COLO668 (cell line): ENCODE results near the gene SLC4A5.

ENCODE experiments used
- DNase-seq: peaks from one replicate; lab custom pipeline; 2025; ENCODE audit not compliant: unreplicated experiment; lab: John Stamatoyannopoulos, UW

Gene SLC4A5

DNA sequence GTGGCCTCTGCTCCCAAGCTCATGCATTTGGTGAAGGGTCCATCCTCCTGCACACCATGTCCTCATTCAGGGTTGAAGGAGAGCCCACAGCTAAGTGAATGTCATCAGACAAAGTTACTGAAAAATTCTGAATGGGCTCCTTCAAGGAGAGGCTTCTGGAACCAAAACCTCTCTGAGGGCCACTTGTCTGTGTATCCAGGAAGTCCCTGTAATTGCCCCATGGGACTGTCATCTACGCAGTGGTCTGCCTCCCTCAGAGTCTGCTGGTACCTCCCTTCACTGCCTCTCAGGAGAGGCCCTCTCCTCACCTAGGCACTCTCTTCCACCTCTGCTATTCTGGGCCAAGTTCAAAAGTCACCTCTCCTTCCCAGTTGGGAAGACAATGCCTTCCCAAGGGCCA lies 68.0 kb downstream of the SLC4A5 start:
- no peak for DNase-seq

DNA sequence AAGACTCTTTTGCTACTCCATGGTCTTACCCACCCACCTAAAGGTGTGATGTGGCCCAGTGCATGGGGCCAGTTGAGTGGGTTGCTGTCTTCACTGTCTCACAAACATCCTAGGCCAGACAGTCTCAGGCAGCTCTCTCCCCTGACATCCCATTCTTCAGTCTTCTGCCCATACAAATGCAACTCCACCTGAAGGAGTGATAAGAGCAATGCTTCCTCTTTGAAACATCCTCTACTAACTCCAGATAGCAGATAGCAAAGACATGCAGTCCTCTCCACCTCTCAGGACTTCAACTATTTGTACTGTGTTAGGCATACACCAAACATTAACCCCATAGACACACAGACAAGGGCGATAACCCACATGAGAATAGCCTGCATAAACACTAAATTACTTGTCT lies 73.5 kb downstream of the SLC4A5 start:
- DNase-seq: no peak

DNA sequence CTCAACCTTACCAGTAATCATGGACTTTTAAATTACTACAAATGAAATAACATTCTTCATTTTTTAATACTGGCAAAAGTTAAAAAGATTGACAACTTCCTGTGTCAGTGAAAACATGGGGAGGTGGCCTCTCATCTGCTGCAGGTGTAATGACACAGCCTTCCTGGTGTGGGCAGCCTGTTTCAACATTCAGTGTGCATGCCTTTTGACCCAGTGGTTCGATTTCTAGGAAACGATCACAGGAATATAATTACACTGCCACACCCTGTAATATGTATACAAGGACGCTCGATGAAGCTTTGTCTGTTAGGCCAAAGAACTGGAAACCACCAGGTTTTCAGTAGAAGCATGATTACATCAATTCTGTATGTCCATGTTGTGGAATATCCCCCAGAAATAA lies 76.1 kb downstream of the SLC4A5 start:
- peak; percentile 48 for DNase-seq

GRCh38 chr2:74264281-74264680 lies 78.9 kb downstream of the SLC4A5 start:
- DNase-seq: no peak

DNA sequence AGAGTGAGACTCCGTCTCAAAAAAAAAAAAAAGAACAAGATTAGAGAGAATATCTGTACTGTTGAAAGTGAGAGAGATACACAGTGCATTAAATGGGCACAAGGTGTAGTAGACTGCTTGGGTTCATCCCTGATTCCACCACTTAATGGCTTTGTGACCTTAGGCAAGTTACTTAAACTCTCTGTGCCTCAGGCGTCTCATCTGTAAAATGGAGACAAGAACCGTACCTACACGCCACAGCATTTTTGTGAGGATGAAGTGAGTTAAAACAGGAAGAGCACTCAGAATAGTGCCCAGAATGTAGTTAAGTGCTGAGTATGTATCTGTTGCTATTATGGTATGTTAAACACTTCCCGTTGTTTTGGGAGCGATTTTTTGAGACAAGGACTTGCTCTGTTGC lies 80.5 kb downstream of the SLC4A5 start:
- no peak for DNase-seq

DNA sequence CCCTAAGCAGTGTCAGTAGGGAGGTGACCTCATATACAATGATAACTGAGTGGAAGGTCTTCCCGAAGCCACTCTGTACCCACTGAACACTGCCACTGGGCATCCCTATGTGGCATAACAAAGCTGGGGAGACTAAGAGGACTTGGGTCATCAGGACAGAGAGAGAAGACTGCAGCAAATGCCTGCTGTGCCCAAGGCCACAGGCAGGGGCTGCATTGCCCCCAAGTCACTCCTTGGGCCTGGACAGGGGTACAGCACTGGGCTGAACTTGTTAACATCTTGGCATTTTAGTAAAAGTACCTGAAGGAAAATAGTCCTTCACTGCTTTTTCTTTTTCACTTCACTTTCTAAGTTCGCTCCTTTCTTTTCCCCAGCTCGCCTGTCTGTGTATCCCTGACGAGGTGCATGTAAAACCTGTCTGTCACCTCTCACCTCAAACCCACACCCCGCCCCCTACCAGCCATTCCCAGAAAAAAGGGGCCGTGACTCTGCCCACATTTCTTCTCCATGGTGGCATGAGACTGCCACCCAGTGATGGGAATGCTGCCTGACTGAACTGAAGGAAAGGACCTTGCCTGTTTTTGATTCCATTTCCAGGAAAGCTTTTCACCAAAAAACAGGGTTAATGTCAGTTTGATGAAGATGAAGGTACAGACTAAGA lies 81.9 kb downstream of the SLC4A5 start:
- DNase-seq: peak; percentile 46

DNA sequence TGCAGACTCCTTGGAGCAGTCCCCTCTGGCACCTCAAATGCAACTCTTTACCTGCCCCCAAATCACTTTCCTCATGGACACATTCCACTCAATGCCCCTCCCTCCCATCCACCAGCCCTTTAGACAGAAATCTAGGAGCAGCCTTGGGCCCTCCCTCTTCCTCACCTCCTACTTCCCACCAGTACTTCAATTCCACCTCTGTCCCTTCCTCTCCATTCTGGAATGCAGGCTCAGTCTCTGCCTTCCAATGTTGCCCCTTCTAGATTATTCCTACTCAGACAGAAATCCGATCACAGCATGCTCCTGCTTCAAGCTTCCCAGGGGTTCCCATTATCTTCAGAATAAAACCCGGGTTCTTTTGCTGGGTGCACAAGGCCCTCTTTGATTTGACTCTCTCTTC lies 82.7 kb downstream of the SLC4A5 start:
- no peak for DNase-seq

DNA sequence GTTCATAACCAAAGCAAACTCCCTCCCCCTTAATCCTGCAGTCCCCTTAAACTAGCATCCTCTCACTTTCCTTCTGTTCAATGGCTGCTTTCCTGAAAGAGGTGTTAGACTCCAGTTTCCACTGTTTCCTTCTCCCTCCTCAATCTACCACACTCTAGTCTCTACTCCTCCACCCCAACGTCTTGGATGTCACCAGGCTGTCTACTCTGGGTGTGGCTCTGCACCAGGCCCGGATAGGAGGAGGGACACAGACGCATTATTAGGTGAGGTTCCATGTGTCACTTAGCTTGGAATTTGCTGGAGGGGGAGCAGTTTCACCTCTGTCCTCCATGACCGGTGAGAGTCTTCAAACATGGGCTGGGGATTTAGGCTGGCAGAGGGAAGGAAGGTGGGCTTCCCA lies 83.5 kb downstream of the SLC4A5 start:
- DNase-seq: no peak

GRCh38 chr2:74259191-74259590 lies 84.0 kb downstream of the SLC4A5 start:
- DNase-seq: no peak

DNA sequence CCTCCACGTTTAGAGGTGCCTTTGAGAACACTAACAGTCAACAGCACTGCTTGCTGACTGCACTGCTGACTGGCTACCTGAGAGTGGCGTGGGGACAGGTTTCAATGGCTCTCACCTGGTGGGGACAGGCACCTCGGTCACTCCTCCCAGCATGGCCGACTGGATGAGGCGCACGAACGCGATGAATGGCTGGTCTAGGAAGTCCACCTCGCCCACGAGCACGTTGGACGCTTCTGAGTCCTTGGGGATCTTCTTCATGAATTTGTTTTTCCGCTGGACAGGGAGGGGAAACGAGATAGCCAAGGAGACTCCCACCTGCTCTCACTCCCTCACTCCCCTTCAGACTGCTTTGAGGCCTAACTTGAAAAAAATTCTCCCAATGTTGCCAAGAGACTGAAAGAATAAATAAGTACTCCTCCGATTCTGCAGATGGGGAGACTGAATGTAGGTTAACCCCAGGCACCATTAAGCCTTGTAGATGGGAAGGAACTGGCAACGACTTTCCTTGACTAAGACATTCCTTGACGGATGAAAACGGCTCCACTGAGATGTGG lies 87.5 kb downstream of the SLC4A5 start:
- DNase-seq: no peak

- no peak for DNase-seq
Measured at GRCh38 chr2:74253971-74254310, 89.3 kb downstream of the SLC4A5 start.

GRCh38 chr2:74253306-74253970 lies 89.8 kb downstream of the SLC4A5 start:
- no peak for DNase-seq

DNA sequence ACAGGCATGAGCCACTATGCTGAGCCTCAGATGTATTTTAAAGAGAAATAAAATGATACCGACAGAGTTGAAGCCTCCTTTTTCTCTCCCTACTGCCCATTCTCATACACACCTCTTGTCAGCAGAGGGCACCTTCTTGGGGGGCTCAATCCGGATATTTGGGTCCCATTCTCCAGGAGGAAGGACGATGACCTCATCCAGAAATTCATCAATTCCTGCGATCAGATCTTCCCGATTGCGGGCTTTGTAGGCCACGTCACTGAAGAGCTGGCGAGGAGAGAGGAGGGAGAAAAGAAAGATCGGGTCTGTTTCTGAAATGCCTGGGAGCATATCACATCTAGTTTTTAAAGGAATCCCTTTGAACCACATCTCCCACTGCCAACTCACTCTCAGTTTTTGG lies 90.4 kb downstream of the SLC4A5 start:
- no peak for DNase-seq

DNA sequence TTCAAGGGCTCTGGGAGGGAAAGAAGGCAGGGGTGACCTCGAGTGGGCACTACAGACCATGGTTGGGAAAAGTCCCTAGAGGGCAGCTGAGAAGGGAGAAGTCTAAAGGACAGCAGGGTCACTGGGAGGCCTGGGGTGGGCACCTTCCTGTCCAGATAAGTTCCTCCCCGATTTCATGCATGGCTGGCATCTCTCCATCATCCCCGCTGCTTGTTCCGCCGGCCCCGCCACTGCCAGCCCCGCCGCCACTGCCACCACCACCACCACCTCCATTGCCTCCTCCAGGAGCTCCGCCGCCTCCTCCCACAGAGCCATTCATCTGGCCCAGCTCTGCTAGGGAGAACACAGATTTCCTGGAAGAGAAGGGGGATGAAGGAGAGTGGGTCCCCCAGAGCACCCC lies 91.2 kb downstream of the SLC4A5 start:
- DNase-seq: no peak

DNA sequence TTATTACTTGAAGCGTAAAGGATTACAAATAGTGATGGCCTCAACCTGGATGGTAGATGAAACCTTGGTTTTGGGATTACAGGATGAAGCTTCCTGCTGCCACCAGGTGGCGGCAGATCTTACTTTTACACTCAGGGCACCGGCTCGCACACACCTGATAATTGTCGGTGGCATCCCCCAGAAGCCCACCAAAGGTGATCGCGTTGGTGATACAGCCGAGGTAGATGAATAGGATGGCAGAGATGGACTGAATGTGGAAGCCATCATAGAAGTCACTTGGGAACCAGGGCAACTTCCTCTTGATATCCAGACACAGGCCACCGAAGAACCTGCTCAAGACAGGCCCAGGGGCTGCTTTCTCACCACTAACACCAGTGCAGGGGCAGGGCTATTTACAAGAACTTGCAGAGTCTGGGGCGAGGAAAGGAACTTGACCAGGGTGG lies 93.0 kb downstream of the SLC4A5 start:
- DNase-seq: peak; percentile 44

- peak; percentile 22 for DNase-seq
Measured at GRCh38 chr2:74249406-74250122, 93.7 kb downstream of the SLC4A5 start.

DNA sequence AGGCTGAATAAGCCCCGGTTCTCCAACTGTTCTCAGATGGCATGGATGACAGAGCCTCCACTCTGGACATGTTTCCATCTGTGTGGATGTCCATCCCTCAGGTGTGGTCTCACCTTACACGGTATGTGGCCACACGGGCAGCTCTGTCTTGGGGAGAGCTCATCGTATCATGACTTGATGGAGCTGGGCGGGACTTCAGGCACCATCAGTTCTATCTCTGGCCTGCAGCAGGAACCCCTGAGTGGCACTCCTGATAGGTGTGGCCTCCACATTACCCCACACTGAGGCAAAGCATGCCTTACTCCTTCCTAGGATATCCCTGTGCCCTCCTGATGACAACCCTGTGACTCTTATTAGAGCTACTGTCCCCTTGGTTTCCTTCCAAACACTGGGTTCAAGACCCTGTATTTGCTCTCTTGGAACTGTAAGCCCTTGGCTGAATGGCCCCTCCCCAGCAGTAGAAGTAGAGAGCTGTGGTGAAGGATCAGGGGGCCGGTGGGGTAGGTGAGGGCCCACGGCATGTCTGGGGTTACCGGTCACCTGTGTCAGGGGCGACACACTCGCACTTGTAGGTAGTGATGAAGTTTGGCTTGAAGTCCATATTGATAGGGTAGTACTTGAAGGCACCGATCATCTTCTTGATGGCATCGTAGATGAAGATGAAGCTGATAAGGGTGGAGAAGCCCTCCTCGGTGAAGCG lies 96.6 kb downstream of the SLC4A5 start:
- DNase-seq: no peak

DNA sequence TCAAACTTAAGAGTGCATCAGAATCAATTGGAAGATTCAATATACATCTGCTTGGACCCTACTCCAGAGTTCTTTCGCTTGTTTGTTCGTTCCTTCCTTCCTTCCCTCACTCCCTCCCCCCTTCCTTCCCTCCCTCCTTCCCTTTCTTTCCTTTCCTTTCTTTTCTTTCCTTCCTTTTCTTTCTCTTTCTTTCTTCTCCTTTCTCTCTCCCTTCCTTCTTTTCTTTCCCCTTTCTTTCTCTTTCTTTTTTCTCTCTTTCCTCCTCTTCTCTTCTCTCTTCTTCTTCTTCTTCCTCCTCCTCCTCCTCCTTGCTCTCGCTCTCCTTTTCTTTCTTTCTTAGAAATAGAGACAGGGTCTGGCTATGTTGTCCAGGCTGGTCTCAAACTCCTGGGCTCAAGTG lies 98.9 kb downstream of the SLC4A5 start:
- DNase-seq: no peak

GRCh38 chr2:74242354-74243071 lies 100.7 kb downstream of the SLC4A5 start:
- no peak for DNase-seq

DNA sequence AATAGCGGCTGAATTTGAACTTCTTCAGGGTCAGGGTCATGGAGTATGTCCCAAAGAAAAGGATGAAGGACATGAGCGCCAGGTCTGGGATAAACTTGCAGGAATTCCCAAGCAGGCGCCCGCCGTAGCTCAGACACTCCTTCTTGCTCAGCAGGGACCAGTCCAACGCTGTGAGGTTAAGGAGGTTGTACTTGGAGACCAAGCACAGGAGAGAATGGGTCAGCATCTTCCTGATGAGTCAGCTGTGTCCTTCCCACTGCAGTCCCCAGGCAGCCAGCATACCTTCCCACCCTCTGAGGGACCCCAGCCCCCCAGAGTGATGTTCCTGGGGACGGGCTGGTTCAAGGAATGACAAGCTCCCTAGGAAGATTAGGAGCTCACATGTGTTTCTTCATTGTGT lies 103.9 kb downstream of the SLC4A5 start:
- no peak for DNase-seq

- no peak for DNase-seq
Measured at GRCh38 chr2:74238879-74239278, 104.3 kb downstream of the SLC4A5 start.
